HepG2 (cell line): ENCODE data around the gene DNAJC13. TPM values are rescaled to one million over a fixed set of nuclear protein-coding genes. Genes with fewer than 3 reads are reported as not detected.

ENCODE experiments used
- AKAP8 ChIP-seq: sonication (generic); formaldehyde crosslinking; IDR thresholded peaks from 2 replicates; pipeline ENCODE4 v1.5.1; 2020; ENCODE audit warnings: mild to moderate bottlenecking, missing genetic modification reagents
- CEBPZ ChIP-seq: IDR thresholded peaks from 2 replicates; pipeline ENCODE4 v1.6.1; 2012; ENCODE audit warnings: low read length, improper control_type of control experiment
- CREB1 ChIP-seq, 2 experiments: fragments of 450-650 bp in 1 of 2; IDR thresholded peaks; 2 replicates each; pipeline ENCODE4 v1.6.1; 2016 to 2017; ENCODE audit warnings: control low read depth in 1 of 2, mild to moderate bottlenecking in 1 of 2, missing compliant biosample characterization in 1 of 2, missing genetic modification characterization in 1 of 2
- FOXO1 ChIP-seq: sonication (generic); formaldehyde crosslinking; IDR thresholded peaks from 2 replicates; pipeline ENCODE4 v1.4.0; 2020; ENCODE audit warnings: missing genetic modification reagents
- GTF3A ChIP-seq: sonication (generic); formaldehyde crosslinking; conservative IDR thresholded peaks from 2 replicates; pipeline ENCODE4 v1.4.0; 2020; ENCODE audit warnings: mild to moderate bottlenecking, missing genetic modification reagents
- JARID2 ChIP-seq: sonication (generic); formaldehyde crosslinking; IDR thresholded peaks from 2 replicates; pipeline ENCODE4 v1.8.1; 2023; ENCODE audit warnings: missing genetic modification reagents, inconsistent platforms; ENCODE audit not compliant: insufficient replicate concordance
- SOX13 ChIP-seq, 3 experiments: fragments of 450-650 bp in 1 of 3; sonication (generic) in 1 of 3; formaldehyde crosslinking in 1 of 3; IDR thresholded peaks in 2 of 3; conservative IDR thresholded peaks in 1 of 3; 2 replicates each; pipeline versions ENCODE4 v1.5.0 to v1.6.1; 2016 to 2020; ENCODE audit warnings: antibody characterized with exemption in 1 of 3, mild to moderate bottlenecking in 1 of 3, missing compliant biosample characterization in 1 of 3, missing genetic modification reagents in 1 of 3, moderate library complexity in 1 of 3
- STAG1 ChIP-seq: sonication (generic); formaldehyde crosslinking; IDR thresholded peaks from 2 replicates; pipeline ENCODE4 v1.4.0; 2020; ENCODE audit warnings: missing genetic modification reagents
- UBTF ChIP-seq: sonication (generic); formaldehyde crosslinking; IDR thresholded peaks from 2 replicates; pipeline ENCODE4 v1.4.0; 2020; ENCODE audit warnings: mild to moderate bottlenecking, missing genetic modification reagents
- ZNF275 ChIP-seq: sonication (generic); formaldehyde crosslinking; IDR thresholded peaks from 2 replicates; pipeline ENCODE4 v1.8.0; 2022; ENCODE audit warnings: missing genetic modification reagents, mild to moderate bottlenecking, inconsistent platforms, borderline replicate concordance
- ZNF350 ChIP-seq: sonication (generic); formaldehyde crosslinking; IDR thresholded peaks from 2 replicates; pipeline ENCODE4 v1.4.0; 2020; ENCODE audit warnings: mild to moderate bottlenecking, low read depth, missing genetic modification reagents, borderline replicate concordance
- ZNF382 ChIP-seq: sonication (generic); formaldehyde crosslinking; IDR thresholded peaks from 2 replicates; pipeline ENCODE4 v1.5.0; 2020; ENCODE audit warnings: missing genetic modification reagents, mild to moderate bottlenecking, borderline replicate concordance
- ZNF501 ChIP-seq: sonication (generic); formaldehyde crosslinking; IDR thresholded peaks from 2 replicates; pipeline ENCODE4 v1.5.1; 2020; ENCODE audit warnings: mild to moderate bottlenecking, moderate library complexity, missing genetic modification reagents
- ZNF598 ChIP-seq: sonication (generic); formaldehyde crosslinking; IDR thresholded peaks from 2 replicates; pipeline ENCODE4 v1.5.1; 2020; ENCODE audit warnings: mild to moderate bottlenecking, missing genetic modification reagents, borderline replicate concordance
- ZNF619 ChIP-seq: sonication (generic); formaldehyde crosslinking; IDR thresholded peaks from 2 replicates; pipeline ENCODE4 v1.4.0; 2020; ENCODE audit warnings: mild to moderate bottlenecking, missing genetic modification reagents
- ZNF639 ChIP-seq: conservative IDR thresholded peaks from 2 replicates; pipeline ENCODE4 v1.6.1; 2018; ENCODE audit warnings: missing genetic modification reagents
- ZNF703 ChIP-seq: sonication (generic); formaldehyde crosslinking; IDR thresholded peaks from 2 replicates; pipeline ENCODE4 v1.5.1; 2020; ENCODE audit warnings: missing genetic modification reagents, mild to moderate bottlenecking, moderate library complexity, borderline replicate concordance
- ZNF83 ChIP-seq: sonication (generic); formaldehyde crosslinking; IDR thresholded peaks from 2 replicates; pipeline ENCODE4 v1.4.0; 2020; ENCODE audit warnings: missing genetic modification reagents, mild to moderate bottlenecking, borderline replicate concordance
- ZSCAN20 ChIP-seq: sonication (generic); formaldehyde crosslinking; IDR thresholded peaks from 2 replicates; pipeline ENCODE4 v1.4.0; 2020; ENCODE audit warnings: missing genetic modification reagents, mild to moderate bottlenecking, borderline replicate concordance
- polyA plus RNA-seq, 8 experiments: library from polyadenylated mRNA; depleted of rRNA in 3 of 8; stranded (reverse) in 7 of 8; unstranded in 1 of 8; fragments of >200 nt; fragmentation: Illumina TruSeq in 4 of 8; extraction: Trizol in 4 of 8; gene quantifications; 2 replicates each; pipeline versions ENCODE4 v1.2.1 to v1.2.3, GENCODE V29; 2011 to 2016; ENCODE audit warnings: low read depth in 4 of 8, missing spikeins in 1 of 8, mixed read lengths in 1 of 8; ENCODE audit not compliant: insufficient read depth in 1 of 8
- total RNA-seq, 5 experiments: library from RNA; depleted of rRNA; stranded (reverse); fragments of >200 nt; fragmentation: Illumina TruSeq; extraction: Trizol; gene quantifications; 2 replicates each; pipeline ENCODE4 v1.2.3, GENCODE V29; 2016; ENCODE audit warnings: low read depth in 1 of 5

The DNAJC13 gene
- total and polyA plus RNA-seq, 2 of the 13 experiments (the other 11 are each of a cell fraction or from before 2014, with no cell fraction given), result 9.1 to 26.2 TPM

- TF ChIP-seq CEBPZ (no peak), JARID2 (CRISPR knock-in tag) (no peak), FOXO1 (CRISPR knock-in tag) (no peak), ZNF350 (CRISPR knock-in tag) (peak; percentile 55; the same call in 1 of the 2 replicates), CREB1 (IDR thresholded peaks at IDR 0.05) (0 out of 2 replicates have a peak, but pooled peaks have one; percentile 1), CREB1 (CRISPR knock-in tag; IDR thresholded peaks at IDR 0.05) (no peak), ZNF275 (CRISPR knock-in tag) (no peak), ZNF619 (no peak), UBTF (peak; percentile 80), ZNF83 (CRISPR knock-in tag) (no peak), AKAP8 (no peak), ZNF501 (peak; percentile 88), ZSCAN20 (0 out of 2 replicates have a peak, but pooled peaks have one; percentile 52), ZNF598 (CRISPR knock-in tag) (peak; percentile 33; the same call in 1 of the 2 replicates), GTF3A (CRISPR knock-in tag) (no peak), ZNF703 (CRISPR knock-in tag) (no peak), SOX13 (IDR thresholded peaks at IDR 0.05) (no peak), SOX13 (CRISPR knock-in tag; conservative IDR thresholded peaks at IDR 0.05 in 1 of 2, IDR thresholded peaks at IDR 0.05 in 1 of 2) (no peak), STAG1 (CRISPR knock-in tag) (no peak), ZNF382 (no peak), ZNF639 (0 out of 2 replicates have a peak, but pooled peaks have one; percentile 37)
Observed at GRCh38 chr3:132416807-132417694, at the start of gene DNAJC13 (continued).
